GM12891 (cell line): ENCODE measurements around the gene FGF18.
"Not testable (repeated sequence)": the region's sequence is repeated elsewhere in the genome, so short reads cannot be mapped to it uniquely, and the experiment has no call there.

Experiments
- DNase-seq: peaks from one replicate; pipeline ENCODE4 v3.0.0; 2011; ENCODE audit warnings: low spot score; ENCODE audit not compliant: insufficient read length
- FAIRE-seq: peaks from 2 replicates; lab custom pipeline; 2011; peaks lifted over from hg19 to GRCh38; lab: Jason Lieb, UNC
- PAX5 ChIP-seq: IDR thresholded peaks from 2 replicates; pipeline ENCODE4 v1.6.1; 2011; ENCODE audit warnings: low read length, moderate library complexity, mild to moderate bottlenecking; ENCODE audit not compliant: insufficient read depth, severe bottlenecking
- POLR2A ChIP-seq: IDR thresholded peaks from 2 replicates; pipeline ENCODE4 v1.6.1; 2011; ENCODE audit warnings: low read depth, low read length, control low read depth
- POLR2AphosphoS5 ChIP-seq: IDR thresholded peaks from 2 replicates; pipeline ENCODE4 v1.6.1; 2011; ENCODE audit warnings: low read depth, low read length, control low read depth
- POU2F2 ChIP-seq: IDR thresholded peaks from 2 replicates; pipeline ENCODE4 v1.6.1; 2011; ENCODE audit warnings: low read depth, mild to moderate bottlenecking, control low read depth, low read length, moderate library complexity
- SPI1 ChIP-seq: IDR thresholded peaks from 2 replicates; pipeline ENCODE4 v1.6.1; 2011; ENCODE audit warnings: low read depth, low read length, control low read depth
- TAF1 ChIP-seq: IDR thresholded peaks from 2 replicates; pipeline ENCODE4 v1.6.1; 2011; ENCODE audit warnings: low read depth, low read length, control low read depth

Gene FGF18

GRCh38 chr5:171397599-171397998 is 21.8 kb upstream of the FGF18 start:
- FAIRE-seq (no peak), DNase-seq (no peak)
- no peak for TF ChIP-seq SPI1
- TF ChIP-seq TAF1: no peak
- no peak for TF ChIP-seq PAX5
- TF ChIP-seq POLR2A: no peak
- no peak for TF ChIP-seq POU2F2
- 0 out of 2 replicates have a peak, but pooled peaks have one; percentile 4 for TF ChIP-seq POLR2AphosphoS5

DNA sequence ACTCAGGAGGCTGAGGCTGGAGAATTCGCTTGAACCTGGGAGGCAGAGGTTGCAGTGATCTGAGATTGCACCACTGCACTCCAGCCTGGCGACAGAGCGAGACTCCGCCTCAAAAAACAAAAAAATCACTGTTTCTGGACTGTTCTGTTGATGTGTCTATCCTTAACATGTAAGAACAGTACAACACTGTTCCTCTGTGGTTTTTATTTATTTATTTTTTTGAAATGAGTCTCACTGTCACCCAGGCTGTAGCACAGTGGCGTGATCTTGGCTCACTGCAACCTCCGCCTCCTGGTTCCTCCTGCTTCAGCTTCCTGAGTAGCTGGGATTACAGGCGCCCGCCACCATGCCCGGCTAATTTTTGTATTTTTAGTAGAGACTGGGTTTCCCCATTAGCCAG is 20.8 kb upstream of the FGF18 start:
- not testable (repeated sequence) for DNase-seq

DNA sequence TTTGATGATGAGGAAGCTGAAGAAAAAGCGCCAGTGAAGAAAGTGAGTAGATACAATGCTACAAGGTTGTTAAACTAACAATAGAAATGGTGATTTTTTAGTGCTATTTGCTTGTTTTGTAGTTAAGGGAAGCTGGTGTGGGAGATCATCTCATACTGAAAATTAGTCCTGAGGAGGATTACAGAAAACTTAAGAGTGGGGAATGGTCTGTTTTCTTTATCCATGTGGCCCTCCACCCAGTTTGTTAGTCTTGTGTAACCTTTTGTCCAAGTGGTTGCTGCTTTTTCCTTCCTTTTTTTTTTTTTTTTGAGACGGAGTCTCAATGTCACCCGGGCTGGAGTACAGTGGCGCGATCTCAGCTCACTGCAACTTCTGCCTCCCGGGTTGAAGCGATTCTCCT is 19.3 kb upstream of the FGF18 start:
- no peak for FAIRE-seq

More for the DNA sequence above, 20.8 kb upstream of the FGF18 start:
- FAIRE-seq: not testable (repeated sequence)

GRCh38 chr5:171401167-171401947 is 18.1 kb upstream of the FGF18 start:
- no peak for FAIRE-seq
- TF ChIP-seq POLR2AphosphoS5 (peak; percentile 69), PAX5 (no peak)
- DNase-seq: no peak

More for the DNA sequence above, 19.3 kb upstream of the FGF18 start:
- DNase-seq: no peak
- TF ChIP-seq POU2F2: no peak
- no peak for TF ChIP-seq SPI1
- TF ChIP-seq POLR2AphosphoS5: peak; percentile 26; the same call in 1 of the 2 replicates
- TF ChIP-seq POLR2A: 0 out of 2 replicates have a peak, but pooled peaks have one; percentile 41
- no peak for TF ChIP-seq PAX5

- FAIRE-seq: peak; percentile 40
- DNase-seq: not testable (repeated sequence)
These were observed 16.7 kb upstream of the FGF18 start for GRCh38 chr5:171402751-171403150.

DNA sequence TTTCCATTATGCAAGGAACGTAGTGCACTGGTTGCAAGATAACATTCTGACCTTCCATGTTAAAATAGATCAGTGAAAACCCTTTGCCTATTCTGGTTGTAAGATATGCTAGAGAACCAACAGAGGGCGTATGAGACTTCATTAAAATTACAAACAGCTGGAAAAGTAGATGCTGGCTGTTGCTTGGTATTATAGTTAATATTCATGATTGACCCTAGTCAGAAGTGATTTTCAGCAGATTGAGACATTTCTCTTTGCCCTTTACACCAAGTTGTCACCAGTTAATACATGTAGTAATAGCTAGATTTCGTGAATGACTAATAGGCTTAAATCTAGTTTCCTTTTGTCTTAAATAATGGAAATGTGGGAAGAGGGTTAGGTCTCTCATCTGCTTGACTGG is 13.8 kb upstream of the FGF18 start:
- TF ChIP-seq POLR2A: no peak
- no peak for TF ChIP-seq TAF1
- TF ChIP-seq POU2F2: no peak
- TF ChIP-seq SPI1: no peak
- no peak for TF ChIP-seq PAX5
- no peak for TF ChIP-seq POLR2AphosphoS5
- peak; percentile 38 for FAIRE-seq

DNA sequence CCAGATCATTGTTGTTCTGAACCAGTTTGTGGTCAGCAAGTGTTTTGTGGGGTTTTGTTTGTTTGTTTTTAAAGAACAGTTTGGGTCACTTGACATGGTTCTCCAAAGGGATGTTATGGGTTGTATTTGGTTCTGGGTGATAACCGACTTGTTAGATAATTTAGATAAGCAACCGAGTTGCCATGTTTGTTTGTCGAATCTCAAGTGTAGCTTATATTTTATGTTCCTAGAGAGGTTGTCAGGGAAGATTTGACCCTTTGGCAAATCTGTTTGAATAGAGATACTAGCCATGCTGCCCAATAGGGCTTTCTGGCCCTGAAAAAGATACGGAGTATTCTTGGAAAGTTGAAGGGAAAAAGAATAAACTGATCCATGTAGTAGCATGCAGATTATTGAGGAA is 12.2 kb upstream of the FGF18 start:
- DNase-seq: no peak
- TF ChIP-seq POLR2A: no peak
- TF ChIP-seq POU2F2: no peak
- TF ChIP-seq TAF1: no peak
- TF ChIP-seq SPI1: no peak
- no peak for TF ChIP-seq PAX5
- TF ChIP-seq POLR2AphosphoS5: no peak
- FAIRE-seq: no peak

More for the DNA sequence above, 13.8 kb upstream of the FGF18 start:
- no peak for DNase-seq

DNA sequence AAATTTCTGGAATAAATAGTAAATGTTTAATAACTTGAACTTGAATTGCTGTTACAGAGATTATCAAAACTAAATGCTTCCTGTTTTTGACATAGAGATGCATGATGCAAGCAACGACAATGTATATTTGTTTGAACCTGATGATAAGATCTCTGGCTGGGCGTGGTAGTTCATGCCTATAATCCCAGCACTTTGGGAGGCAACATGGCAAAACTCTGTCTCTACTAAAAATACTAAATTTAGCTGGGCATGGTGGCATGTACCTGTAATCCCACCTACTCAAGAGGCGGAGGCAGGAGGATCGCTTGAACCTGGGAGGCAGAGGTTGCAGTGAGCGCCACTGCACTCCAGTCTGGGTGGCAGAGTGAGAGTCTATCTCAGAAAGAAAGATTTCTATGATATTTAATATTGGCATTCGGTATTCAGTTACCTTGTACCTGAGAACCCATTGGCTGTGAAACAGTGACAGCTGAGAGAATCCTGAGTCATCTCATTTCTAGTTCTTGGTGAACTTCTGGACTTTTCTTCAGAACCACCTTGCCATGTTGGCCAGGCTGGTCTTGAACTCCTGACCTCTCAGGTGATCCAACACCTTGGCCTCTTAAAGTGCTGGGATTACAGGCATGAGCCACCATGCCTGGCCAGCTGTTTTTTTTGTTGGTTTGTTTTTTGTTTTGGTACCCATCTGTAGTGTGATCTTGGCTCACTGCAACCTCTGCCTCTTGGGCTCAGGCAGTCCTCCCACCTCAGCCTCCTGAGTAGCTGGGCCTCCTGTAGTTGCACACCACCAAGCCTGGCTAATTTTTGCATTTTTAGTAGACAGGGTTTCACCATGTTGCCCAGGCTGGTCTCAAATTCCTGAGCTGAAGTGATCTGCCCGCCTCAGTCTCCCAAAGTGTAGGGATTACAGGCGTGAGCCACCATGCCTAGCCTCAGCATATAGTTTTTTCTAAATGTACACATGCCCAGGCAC is 10.0 kb upstream of the FGF18 start:
- DNase-seq: no peak
- no peak for FAIRE-seq
- TF ChIP-seq POLR2AphosphoS5 (0 out of 2 replicates have a peak, but pooled peaks have one; percentile 50), SPI1 (no peak), POU2F2 (no peak), TAF1 (no peak)

DNA sequence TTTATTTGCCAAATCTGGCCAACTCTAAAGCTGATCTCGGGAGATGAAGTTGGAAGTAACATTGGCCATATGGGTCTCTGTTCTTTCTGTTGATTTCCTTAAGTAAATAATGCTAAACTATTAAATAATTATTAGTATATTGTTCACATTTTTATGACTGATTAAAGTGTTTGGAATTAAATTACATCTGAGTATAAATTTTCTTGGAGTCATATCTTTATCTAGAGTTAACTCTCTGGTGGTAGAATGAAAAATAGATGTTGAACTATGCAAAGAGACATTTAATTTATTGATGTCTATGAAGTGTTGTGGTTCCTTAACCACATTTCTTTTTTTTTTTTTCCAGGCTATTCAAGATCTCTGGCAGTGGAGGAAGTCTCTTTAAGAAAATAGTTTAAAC is 9.3 kb upstream of the FGF18 start:
- FAIRE-seq (no peak), DNase-seq (no peak)
- TF ChIP-seq SPI1 (no peak), POU2F2 (no peak)

DNA sequence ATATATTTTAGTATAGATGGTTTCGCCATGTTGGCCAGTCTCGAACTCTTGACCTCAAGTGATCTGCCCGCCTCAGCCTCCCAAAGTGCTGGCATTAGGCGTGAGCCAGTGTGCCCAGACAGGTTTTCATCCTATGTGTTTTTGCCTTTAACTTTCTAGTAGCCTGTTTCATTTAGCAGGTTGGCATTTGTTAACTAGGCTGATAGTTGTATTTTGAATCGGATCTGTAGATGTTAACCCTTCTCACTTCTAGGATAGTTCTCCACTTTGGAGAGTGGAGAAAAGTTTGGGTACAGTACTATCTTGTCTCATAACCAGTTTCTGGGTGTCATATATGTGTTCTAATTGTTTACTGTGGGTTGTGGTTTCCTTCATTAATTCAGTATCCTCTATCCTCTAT is 7.3 kb upstream of the FGF18 start:
- no peak for DNase-seq
- FAIRE-seq: no peak
- peak; percentile 73 for TF ChIP-seq POLR2A
- TF ChIP-seq POU2F2: no peak
- TF ChIP-seq TAF1: no peak
- no peak; the same call in 1 of the 2 replicates for TF ChIP-seq POLR2AphosphoS5
